DMS53 (cell line): ENCODE measurements around the gene AURKAIP1.
"Not testable (repeated sequence)": the region's sequence is repeated elsewhere in the genome, so short reads cannot be mapped to it uniquely, and the experiment has no call there.

Experiments used
- DNase-seq: peaks from one replicate; lab custom pipeline; 2025; lab: John Stamatoyannopoulos, UW

The AURKAIP1 gene

DNA sequence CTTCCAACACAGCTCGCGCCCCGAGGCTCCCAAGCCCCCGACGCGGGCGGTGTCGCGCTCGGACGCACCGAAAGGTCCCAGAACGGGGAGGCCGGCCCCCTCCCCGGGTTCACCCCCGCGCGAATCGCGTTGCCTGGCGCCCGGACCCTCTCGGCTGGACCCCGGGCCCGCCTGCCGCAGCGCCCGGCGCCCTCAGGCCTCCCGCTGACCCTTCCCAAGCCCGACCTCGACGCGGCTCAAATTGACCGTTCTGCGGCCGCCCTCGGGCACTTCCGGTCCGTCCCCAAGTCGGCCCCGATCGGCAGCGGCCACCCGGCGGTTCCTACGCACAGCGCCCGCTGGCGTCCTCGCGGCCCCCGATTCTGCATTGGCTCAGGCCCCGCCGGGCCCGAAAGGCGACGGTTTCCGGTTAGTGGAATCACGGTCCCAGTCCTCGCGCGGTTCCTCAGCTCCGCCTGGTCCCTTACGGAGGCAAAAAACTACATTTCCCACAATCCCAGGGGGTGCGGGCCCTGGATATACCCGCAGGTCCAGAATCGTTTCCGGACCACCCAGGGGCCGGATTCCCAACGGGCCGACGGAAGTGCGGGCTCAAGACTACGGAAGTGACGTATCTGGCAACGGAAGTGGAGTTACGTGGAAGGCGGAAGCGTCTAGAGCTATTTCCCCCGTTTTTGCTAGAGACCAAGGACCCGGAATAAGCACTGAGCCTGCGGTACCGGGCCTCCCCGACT is at the start of gene AURKAIP1:
AURKAIP1 (minus strand) TSS at position 279 of the 734 bp plus-strand sequence. CDS start 451 bp downstream, outside the sequence.
- peak; percentile 100 for DNase-seq

DNA sequence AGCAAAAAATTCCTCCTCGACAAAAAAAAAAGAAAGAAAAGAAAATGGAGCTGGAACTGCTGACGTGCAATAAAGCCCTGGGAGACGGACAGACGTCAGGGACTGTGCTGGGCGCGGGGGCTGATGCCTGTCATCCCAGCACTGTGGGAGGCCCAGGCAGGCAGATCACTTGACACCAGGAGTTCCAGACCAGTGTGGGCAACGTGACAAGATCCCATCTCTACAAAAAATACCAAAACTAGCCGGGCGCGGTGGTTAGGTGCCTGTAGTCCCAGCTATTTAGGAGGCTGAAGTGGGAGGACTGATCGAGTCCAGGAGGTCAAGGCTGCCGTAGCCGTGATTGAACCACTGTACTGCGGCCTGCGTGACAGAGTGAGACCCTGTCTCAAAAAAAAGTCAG is 49.7 kb upstream of the AURKAIP1 start:
- no peak for DNase-seq

DNA sequence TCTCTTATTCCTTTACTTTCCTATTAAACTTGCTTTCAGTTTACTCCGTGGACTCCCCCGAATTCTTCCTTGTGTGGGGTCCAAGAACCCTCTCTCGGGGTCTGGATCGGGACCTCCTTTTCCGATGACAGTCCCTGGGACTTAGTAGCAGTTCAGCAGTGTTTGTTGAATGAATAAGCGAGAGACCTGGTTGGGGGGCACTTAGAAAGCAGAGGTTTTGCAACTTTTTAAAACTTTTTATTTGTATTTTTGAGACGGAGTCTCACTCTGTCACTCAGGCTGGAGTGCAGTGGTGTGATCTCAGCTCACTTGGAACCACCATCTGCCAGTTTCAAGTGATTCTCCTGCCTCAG is 48.2 kb upstream of the AURKAIP1 start:
- no peak for DNase-seq

DNA sequence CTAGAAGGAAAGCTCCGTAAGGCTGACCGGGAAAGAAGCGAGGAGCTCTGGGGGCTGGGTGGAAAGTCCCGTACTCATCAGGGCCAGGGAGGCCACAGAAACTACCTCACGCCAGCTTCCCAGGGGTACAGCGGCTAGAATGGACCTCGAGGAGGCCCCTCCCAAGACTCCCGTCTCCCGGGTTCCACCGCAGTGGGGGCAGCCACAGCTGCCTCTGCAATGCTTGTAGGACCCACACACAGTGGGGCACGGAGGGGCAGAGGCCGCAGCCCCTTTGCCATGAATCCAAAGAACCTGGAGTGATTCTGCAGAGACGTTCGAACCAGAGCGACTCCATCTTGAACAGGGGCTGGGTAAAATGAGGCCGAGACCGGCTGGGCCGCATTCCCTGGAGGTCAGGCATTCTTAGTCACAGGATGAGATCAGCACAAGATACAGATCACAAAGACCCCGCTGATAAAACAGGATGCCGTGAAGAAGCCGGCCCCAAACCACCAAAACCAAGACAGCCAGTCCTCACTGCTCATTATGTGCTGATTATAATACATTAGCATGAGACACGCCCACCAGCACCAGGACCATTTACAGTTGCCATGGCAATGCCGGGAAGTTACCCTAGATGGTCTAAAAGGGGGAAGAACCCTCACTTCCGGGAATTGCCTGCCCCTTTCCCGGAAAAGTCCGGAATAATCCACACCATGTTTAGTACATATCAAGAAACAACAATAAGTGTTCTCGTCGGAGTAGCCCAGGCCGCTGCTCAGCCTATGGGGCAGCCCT is 47.6 kb upstream of the AURKAIP1 start:
- DNase-seq: no peak

DNA sequence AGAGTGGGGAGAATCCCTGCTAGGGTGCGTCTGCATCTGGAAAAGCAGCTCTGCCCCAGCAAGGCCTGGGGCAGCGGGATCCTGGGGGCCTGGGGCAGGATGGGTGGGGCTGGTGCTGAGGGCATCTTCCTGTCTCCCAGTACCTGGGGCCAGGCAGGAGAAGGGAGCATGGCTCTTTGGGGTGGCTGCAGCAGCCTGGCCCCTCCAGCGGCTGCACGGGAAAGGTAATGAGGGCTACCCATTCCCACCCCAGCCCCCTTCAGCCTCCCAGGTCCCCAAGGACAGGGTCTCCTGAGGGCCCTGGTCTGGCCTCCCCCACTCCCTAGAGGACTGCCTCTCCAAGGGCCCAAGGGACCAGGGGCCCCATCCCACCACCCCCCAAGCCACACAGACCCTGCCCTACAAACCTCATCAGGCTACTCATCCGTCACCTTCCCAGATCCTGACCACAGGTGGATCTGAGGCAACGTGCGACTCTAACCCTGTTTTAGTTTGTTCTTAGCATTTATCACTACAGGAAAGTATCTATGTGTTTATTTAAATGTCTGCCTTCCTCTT is 47.0 kb upstream of the AURKAIP1 start:
- DNase-seq: no peak

DNA sequence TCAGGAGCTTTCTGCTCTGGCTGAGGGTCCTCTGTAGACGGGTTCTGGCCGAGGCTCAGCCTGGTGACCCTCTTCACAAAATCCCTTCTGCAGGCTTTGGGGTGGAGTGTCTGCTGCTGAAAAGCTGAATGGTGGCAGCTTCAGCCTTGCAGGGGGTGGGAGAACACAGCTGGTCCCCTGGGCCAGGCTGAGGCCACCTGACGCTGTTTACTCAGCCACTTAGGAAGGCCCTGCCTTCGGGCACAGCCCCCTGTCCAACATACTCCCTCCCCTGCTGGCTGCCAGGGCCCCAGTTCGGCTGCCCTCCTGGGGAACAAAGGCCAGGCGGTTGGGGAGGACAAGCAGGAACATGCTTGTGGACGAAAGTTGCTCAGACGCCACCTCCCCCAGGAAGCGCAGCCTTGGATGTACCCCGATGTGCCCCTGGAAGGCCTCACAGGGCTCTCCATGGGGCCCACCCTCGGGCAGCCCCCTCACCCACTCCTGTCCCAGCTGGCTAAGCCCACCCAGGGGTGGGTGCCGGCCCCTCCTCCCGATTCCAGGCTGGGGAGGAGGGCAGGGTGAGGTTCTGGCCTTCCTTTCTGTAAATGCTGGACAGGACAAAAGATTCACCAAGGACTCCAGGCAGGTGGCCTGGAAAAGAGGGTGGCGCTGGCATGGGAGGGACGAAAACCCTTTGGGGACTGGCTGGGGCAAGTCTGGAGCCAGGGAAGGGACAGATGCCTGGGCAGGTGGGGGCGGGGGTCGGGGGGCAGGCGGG is 46.3 kb upstream of the AURKAIP1 start, which contains the start of gene ANKRD65:
ANKRD65 (minus strand) TSS at position 130 of the 760 bp plus-strand sequence. CDS start 271 bp downstream, outside the sequence.
- DNase-seq: peak; percentile 90

DNA sequence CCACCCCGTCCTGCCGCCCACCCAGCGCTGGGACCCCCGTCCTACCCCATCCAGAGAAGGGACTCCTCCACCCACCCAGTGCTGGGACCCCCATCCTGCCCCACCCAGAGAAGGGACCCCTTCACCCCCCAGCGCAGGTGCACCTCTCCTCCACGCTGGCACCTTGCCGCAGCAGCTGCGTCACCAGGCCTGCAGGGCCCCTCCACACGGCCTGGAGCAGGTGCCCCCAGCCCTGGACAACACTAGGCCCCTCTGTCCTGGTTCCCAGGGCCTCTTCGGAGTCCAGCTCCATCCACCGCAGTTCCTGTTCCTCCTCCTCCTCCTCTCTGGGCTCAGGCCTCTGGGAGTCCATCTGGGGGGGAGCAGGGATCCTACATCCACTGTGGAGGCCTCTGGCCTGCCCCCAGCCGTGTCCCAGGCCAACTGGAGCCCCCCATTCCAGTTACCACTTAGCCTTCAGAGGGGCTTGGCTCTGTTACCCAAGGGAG is 45.7 kb upstream of the AURKAIP1 start:
- peak; percentile 69 for DNase-seq

DNA sequence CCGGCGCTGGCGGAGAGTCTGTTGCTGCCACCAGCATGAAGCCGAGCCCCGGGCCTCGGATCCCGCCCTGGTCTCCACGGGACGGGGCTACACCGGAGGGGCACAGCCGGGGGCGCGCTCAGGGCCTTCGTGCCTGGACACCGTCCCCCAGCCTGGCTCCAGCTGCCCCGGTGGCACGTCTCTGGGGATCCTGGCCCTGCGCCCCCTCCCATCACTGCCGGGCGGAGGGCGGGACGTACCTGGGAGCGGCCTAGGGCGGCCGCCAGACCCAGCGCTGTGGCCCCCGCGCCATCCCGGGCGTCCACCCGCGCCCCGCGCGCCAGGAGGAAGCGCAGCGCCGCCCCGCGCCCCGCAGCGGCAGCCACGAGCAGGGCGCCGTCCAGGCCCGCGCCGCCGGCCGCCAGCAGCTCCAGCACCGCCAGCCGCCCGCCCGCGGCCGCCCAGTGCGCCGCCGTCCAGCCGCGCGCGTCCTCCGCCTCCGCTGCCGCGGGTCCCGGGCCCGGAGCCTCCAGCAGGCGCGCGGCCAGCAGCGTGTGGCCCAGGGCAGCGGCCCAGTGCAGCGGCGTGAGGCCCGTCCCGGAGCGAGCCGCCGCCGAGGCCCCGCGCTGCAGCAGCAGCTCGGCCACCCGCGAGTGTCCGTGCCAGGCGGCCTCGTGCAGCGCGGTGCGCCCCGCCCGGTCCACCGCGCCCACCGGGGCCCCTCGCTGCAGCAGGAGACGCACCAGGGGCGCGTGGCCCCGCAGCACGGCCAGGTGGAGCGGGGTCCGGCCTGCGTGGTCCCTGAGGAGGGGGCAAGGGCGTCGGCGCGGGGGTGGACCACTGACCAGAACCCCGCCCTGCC is 45.0 kb upstream of the AURKAIP1 start:
- DNase-seq: peak; percentile 70

DNA sequence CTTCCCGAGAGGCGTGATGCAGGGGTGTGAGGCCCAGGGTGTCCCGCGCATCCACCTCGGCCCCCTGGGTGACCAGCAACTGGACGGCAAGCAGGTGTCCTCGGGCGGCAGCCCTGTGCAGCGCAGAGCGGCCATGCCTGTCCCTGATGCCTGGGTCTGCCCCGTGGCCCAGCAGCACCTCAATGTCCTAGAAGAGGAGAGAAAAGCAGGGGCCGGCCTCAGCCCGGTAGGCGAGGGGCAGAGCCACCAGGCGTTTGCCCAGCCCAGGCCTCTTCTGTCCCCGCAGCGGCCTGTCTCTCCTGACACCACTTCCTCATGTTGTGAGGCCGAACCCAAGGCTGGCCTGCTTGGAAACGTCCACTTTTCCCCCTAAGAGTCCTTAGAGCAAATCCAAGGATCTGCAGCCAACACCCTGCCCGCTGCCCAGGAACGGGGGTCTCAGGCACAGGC is 44.4 kb upstream of the AURKAIP1 start:
- no peak for DNase-seq

DNA sequence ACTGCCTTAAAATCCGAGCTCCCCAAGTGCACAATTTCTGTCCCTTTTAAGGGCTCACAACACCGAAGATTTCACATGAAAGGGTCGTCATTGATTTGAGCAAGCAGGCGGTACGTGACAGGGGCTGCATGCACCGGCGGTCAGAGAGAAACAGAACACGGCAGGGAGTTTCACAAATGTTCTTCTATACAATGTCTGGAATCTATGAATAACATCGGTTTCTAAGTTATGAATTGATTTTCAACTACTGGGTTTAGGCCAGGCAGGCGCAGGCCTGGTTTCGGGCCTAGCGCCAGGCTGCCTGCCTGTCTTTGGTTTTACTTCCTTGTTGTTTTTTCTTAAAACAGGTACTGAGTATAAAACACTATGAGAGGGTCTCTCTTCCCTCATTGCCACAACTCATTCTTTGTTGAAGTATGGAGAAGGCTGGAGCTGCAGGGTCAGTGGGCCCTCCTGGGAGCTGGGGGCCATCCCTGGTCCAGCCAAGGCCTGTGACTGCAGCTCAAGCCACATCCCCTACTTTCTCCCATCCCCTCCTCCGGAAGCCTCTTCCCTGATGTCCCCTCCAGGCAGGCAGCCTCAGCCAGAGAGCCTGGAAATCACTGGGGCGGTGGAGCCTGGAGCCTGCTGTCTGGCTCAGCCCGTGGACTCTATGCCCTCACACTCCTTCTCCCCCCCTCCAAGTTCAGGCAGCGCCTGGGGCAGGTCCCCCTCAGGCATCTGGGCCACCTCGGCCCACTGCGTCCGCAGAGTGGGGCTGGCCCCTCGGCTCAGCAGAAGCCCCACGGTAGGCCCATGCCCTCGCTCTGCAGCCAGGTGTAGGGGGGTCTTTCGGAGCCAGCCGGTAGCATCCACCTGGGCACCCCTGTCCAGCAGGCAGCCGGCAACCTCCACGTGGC is 43.7 kb upstream of the AURKAIP1 start:
- DNase-seq: no peak

DNA sequence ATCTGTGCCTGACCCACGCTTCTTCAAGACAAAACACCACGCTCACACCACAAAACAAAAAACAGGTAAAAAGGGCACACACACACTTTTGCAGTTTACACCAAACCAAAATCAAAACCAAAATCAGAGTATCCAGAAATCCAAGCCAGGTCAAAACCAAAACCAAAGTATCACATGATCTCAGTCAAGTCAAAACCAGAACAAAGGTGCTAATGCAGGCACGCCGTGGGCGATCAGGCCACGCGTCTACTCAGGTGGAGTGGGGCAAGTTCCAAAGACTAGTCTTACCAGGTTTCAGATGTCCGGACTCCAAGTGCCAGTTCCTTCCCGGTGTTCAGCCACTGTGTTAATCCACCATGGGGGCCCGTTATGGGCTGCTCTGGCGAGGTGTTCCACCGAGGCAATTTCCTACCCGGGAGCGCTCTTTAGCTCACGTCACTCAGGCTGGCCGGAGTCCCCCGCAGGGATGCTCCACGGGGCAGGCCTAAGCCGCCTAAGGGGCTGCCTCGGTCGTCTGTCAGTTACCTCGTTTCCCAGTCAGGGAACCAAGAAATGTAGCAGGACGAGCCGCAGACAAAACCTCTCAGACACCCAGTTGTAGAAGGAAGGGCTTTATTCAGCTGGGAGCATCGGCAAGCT is 42.9 kb upstream of the AURKAIP1 start:
- DNase-seq: not testable (repeated sequence)

DNA sequence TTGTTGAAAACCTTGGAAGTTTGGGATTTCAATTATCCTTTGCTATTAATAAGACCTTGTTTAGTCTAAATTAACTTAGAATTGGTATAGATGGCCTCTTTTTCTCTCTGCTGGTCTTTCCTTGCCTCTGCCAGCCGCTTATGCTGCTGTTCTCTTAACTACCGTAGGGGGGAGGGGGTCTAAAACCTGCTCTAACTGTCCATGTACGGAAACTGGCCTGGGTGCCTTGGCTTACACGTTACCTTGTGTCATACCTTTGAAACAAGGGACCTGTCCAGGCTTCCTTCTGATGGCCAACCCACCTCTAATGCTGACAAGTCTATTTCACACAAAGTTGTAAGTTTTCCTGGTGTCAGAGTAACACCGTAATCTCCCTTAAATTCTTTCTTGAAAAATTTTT is 42.4 kb upstream of the AURKAIP1 start:
- DNase-seq: not testable (repeated sequence)

DNA sequence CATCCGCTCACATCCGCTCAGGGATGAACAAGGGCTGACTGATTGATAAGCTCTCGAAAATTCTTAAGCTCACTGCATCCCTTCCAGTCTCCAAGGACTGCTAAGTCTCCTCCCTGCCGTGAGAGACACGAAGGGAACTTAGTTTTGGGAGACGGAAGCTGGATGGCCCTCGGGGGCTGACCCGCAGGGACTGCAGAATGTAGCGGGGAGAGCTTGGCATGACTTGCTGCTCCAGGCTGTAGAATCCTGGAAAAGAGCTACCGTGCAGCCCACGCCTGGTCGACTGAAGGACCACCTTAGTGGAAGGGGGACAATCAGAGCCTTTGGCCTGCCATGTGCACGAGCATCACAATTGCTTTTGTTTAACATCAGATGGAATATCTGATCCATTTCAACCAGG is 40.7 kb upstream of the AURKAIP1 start:
- no peak for DNase-seq

DNA sequence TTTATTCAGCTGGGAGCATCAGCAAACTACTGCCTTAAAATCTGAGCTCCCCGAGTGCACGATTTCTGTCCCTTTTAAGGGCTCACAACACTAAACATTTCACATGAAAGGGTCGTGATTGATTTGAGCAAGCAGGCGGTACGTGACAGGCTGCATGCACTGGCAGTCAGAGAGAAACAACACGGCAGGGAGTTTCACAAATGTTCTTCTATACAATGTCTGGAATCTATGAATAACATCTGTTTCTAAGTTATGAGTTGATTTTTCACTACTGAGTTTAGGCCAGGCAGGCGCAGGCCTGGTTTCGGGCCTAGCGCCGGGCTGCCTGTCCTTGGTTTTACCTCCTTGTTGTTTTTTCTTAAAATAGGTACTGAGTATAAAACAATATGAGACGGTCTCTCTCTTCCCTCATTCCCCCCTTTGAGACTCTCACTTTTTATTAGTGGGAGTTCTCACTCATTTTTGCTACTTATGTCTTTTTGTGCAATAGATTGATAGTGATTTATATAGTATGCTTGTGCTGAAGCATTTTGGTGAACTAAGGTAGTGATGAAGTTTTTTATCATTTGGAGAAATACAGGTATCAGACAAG is 37.4 kb upstream of the AURKAIP1 start:
- DNase-seq: not testable (repeated sequence)

DNA sequence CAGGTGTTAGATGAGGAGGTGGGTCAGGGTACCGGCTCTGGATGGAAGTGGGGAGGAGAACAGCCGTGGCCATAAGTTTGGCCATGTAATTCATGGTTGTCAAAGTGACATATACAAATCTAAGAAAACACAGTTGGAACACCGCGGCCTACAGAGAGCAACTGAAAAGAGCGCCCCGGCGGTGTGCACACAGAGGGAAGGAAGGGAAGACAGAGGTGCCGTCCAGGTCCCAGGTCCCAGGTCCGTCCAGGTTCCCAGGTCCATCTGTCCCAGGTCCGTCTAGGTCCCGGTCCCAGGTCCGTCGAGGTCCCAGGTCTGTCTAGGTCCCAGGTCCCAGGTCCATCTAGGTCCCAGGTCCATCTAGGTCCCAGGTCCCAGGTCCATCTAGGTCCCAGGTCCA is 36.6 kb upstream of the AURKAIP1 start:
- no peak for DNase-seq

DNA sequence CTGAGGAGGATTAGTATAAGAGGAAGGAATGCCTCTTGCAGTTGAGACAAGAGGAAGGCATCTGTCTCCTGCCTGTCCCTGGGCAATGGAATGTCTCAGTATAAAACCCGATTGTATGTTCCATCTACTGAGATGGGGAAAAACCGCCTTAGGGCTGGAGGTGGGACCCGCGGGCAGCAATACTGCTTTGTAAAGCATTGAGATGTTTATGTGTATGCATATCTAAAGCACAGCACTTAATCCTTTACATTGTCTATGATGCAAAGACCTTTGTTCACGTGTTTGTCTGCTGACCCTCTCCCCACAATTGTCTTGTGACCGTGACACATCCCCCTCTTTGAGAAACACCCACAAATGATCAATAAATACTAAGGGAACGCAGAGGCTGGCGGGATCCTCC is 35.2 kb upstream of the AURKAIP1 start:
- not testable (repeated sequence) for DNase-seq

DNA sequence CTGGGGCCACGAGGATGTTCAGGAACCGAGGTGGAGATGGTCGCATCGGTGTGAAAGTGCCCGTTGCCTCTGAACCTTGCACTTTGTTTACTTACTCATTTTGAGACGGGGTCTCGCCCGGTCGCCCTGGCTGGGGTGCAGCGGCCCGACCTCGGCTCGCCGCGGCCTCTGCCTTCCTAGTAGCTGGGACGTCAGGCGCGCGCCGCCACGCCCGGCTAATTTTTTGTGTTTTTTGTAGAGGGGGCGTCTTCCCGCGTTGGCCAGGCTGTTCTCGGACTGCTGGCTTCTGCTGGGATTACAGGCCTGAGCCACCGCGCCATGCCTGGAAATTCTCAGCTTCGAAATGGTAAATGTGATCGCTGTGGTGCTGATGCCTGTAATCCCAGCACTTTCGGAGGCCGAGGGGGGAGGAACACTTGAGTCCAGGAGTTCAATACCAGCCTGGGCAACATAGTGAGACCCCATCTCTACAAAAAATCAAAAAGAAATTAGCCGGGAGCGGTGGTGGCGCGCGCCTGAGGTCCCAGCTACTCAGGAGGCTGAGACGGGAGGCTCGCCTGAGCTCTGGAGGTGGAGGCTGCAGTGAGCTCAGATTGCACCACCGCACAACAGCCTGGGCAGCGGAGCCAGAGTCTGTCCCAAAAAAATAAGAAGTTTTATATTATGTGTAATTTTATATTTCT is 32.8 kb upstream of the AURKAIP1 start:
- DNase-seq: peak; percentile 60

DNA sequence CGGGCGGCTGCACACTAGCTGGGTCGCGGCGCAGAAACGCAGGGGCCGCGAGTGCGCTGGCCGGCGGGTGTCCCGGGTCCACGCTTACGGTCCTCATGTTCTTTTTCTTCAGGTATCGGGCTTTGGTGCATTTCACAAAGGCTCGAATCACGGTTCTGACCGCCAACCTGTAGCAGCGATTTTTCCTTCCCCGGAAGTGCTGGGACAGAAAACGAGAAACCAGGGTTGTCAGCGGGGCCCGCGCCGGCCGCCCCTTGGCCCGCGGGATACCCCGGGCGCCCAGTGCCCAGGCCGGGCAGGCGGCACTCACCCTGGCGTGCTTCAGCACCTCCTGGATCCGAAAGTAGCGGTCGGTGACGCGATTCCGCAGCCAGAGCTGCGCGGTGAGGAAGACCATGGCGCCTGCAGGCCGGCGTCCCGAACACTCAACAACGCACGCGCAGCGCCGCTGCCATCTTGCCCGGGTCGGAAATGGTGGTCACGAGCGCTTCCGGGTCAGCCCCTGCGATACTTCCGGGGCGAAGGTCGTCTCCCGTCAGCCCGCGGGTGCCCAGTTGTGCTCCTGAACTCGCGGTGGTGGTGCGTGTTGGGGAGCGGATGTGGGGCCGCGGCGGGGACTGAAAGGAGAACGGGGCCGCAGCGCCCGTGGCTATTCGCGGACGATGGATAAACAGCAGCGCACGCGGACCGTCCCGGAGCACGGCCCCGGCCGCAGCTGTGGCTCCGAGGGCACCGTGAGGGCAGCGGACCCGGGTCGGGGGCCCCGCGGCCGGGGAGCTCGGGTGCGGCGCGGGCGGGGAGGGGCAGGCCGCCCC is 32.0 kb upstream of the AURKAIP1 start, which contains the start of gene MRPL20:
MRPL20 (minus strand) TSS at position 473 of the 815 bp plus-strand sequence; CDS start at position 397, 76 bp downstream.
- DNase-seq: peak; percentile 98
